Measurements from ENCODE around the gene TMEM219. TPM values are rescaled to one million over a fixed set of nuclear protein-coding genes. Genes with fewer than 3 reads are reported as not detected.

The TMEM219 gene
- total and polyA plus RNA-seq, 11 donors = 58.9 to 121 (median 69.8) TPM

DNA sequence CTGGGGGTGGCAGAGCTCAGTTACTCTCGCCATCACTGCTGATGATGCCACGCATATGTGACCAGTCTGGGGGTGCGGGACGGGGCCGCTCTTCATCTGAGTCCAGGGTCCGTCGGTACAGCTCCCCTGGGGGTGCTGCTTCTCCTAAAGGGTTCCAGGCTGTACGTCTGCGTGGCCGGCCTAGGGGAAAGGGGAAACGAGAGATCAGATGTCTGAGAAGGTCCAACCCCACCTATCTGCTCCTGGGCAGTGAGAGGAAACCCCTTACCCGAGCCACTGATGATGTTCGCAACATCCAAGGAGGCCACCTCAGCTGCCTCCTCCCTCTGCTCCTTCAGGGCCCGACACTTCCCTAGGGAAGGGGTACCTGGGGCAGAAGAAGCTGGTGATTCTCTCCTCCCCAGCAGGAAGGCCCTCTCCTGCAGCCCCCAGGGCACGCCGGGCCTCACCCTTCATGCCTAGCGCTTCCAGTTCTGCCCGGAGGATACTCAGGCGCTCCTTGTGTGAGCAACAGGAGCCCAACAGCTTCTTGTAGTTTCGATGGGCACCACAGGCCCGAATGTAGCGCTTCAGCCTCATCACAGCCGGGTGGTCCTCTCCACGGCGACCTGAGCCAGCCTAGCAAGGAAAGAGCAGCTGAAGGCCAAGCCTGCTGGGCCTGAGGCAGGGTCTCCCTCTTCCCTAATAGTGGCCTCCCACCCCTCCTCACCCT lies 31.5 kb downstream of the TMEM219 start:
- Histone ChIP-seq H3K36me3 (peaks cover 0 to 66% (median 59%) of the 10 kb centered on the region in 9 donors), H3K27ac (no peak overlapping the region), H3K4me1 (peaks cover 0 to 31% (median 18%) of the 10 kb centered on the region in 12 donors), H3K9me3 (no peaks in the 10 kb centered on the region), H3K27me3 (no peaks in the 10 kb centered on the region), H3K4me3 (no peak overlapping the region)
- ATAC-seq (no peak), DNase-seq (peak in 1 of 5 donors; percentile 58)
- 82 to 88% (median 84%) methylated on average over 17 to 25 of the region's 25 CpGs for WGBS, 4 donors
- intact Hi-C loops (cut with DNase I) = loop anchor here in 2 of 10 donors (10.0 kb wide), 2 partner anchors 179 to 189 kb away; partner anchors contain the start of genes MAZ (in 1 of the 2), PAGR1 (in 1 of the 2) and PRRT2 (in 1 of the 2)
- TF ChIP-seq POLR2A (IDR thresholded peaks at IDR 0.05) (no peak), CTCF (IDR thresholded peaks at IDR 0.05) (no peak)

- WGBS, 4 donors = 73 to 83% (median 80%) methylated on average over 9 of the region's 9 CpGs
- Histone ChIP-seq H3K9me3 (no peaks in the 10 kb centered on the region), H3K4me1 (peaks cover 0 to 31% (median 18%) of the 10 kb centered on the region in 12 donors), H3K27ac (peak overlapping the region in 5 of 12 donors; percentile 4 to 98 (median 96)), H3K36me3 (peaks cover 0 to 64% (median 53%) of the 10 kb centered on the region in 9 donors), H3K4me3 (peak overlapping the region in 4 of 12 donors; percentile 69 to 95 (median 83)), H3K27me3 (no peaks in the 10 kb centered on the region)
- DNase-seq (peak in 1 of 5 donors; percentile 2), ATAC-seq (no peak)
- no peak for TF ChIP-seq CTCF (IDR thresholded peaks at IDR 0.05)
- TF ChIP-seq POLR2A (IDR thresholded peaks at IDR 0.05) = no peak
- intact Hi-C loops (cut with DNase I) = loop anchor here in 6 of 10 donors (2.0 to 10.0 kb wide), 5 partner anchors 17 to 189 kb away; partner anchors contain the start of genes MAZ (in 1 of the 6), PAGR1 (in 1 of the 6), PRRT2 (in 1 of the 6) and TAOK2 (in 1 of the 6)
These were observed 32.2 kb downstream of the TMEM219 start for GRCh38 chr16:29993903-29994599.

DNA sequence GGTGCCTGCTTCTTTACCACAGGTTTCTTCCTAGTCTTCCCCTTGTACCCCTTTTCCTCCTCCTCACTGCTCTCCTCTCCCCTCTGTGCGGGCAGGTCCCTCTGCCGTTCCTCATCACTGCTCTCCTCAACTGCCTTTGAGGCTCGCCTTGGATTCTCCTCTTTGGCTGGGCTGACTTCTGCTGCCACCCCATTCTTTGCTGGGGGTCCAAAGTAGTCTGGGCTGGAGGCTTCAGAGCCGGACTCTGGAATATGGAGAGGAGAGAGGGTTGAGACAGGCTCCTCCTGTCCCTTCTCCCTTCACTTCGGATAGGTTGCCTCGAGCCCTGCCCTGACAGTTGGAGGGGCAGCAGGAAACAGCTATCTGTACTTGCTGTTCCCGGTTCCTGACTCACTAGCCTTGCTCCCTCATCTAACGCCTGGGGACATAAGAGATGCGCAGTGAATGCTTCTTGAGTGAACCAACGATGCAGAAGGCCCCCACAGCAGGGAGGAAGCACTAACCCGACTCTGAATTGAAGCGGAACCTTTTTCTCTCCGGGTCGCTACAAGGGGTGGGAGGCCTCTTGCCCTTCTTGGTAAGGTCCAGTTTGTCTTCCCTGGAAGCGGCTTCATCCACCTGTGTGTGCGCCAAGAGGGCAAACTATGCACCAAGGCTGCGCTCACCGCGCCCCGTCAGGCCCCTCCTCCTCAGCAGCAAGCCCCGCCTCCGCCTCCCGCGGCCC lies 32.9 kb downstream of the TMEM219 start:
- TF ChIP-seq POLR2A (IDR thresholded peaks at IDR 0.05) (no peak), CTCF (IDR thresholded peaks at IDR 0.05) (no peak)
- DNase-seq = peak in 3 of 5 donors; percentile 61 to 82 (median 62)
- peak overlapping the region; percentile 88 to 100 (median 96) for H3K27ac ChIP-seq
- H3K4me1 ChIP-seq = peaks cover 0 to 31% (median 18%) of the 10 kb centered on the region in 12 donors
- no peaks in the 10 kb centered on the region for H3K9me3 ChIP-seq
- H3K27me3 ChIP-seq = no peaks in the 10 kb centered on the region
- 9 to 28% (median 11%) methylated on average over 12 to 24 of the region's 24 CpGs for WGBS, 4 donors
- peak overlapping the region; percentile 53 to 95 (median 80) for H3K4me3 ChIP-seq
- intact Hi-C loops (cut with DNase I) = loop anchor here in 9 of 10 donors (1.0 to 10.0 kb wide), 11 partner anchors 17 to 190 kb away; partner anchors contain the start of genes TMEM219 (in 4 of the 9), CDIPT (in 2 of the 9), KCTD13 (in 2 of the 9) and MAZ (in 2 of the 9)
- ATAC-seq = peak in 3 of 4 donors; percentile 34 to 40 (median 35)
- peaks cover 0 to 62% (median 48%) of the 10 kb centered on the region in 9 donors for H3K36me3 ChIP-seq
